ENCODE results near the gene NBEAL2.

DNA sequence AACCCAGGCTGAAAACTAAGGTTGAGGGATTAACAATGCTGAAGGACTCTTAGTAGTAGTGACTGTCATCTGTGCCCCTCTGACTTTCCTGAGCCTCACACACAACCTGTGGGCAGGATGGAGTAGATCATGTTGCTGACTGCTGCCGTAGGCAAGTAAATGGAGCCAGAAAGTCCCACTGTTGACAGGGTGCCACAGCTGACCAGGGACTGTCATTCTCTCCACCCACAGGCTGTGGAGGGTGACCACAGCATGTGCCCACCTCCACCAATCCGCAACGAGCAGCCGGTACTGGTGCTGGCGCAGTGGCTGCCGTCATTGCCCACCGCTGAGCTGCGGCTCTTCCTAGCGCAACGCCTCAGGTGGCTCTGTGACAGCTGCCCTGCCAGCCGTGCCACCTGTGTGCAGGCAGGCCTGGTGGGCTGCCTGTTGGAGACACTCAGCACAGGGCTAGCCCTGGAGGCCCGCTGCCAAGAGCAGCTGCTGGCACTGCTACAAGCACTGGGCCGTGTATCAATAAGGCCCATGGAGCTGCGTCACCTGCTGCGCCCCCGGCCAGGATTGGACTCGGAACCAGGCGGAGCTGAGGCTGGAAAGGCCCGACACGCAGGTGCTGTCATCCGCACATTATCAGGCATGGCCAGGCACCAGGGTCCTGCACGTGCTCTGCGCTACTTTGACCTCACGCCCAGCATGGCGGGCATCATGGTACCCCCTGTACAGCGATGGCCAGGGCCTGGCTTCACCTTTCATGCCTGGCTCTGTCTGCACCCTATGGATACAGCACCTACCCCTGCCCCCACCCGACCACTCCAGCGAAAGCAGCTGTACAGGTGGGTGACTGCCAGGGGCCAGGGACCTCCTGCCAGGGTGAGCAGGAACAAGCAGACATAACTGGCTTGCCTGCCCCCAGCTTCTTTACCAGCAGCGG lies 15.6 kb downstream of the NBEAL2 start:
- TF ChIP-seq, protein P1, sequence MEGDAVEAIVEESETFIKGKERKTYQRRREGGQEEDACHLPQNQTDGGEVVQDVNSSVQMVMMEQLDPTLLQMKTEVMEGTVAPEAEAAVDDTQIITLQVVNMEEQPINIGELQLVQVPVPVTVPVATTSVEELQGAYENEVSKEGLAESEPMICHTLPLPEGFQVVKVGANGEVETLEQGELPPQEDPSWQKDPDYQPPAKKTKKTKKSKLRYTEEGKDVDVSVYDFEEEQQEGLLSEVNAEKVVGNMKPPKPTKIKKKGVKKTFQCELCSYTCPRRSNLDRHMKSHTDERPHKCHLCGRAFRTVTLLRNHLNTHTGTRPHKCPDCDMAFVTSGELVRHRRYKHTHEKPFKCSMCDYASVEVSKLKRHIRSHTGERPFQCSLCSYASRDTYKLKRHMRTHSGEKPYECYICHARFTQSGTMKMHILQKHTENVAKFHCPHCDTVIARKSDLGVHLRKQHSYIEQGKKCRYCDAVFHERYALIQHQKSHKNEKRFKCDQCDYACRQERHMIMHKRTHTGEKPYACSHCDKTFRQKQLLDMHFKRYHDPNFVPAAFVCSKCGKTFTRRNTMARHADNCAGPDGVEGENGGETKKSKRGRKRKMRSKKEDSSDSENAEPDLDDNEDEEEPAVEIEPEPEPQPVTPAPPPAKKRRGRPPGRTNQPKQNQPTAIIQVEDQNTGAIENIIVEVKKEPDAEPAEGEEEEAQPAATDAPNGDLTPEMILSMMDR (conservative IDR thresholded peaks at IDR 0.05 in 1 of 2, IDR thresholded peaks at IDR 0.05 in 1 of 2; ENCODE audit: low read depth in 1 of 2, low read length in 2 of 2) = no peak
- TF ChIP-seq EZH2 (IDR thresholded peaks at IDR 0.05; ENCODE audit: low read length, missing control alignments) = no peak

Data from fibroblast of lung (primary cell).